ENCODE results near the gene TMEM9.

DNA sequence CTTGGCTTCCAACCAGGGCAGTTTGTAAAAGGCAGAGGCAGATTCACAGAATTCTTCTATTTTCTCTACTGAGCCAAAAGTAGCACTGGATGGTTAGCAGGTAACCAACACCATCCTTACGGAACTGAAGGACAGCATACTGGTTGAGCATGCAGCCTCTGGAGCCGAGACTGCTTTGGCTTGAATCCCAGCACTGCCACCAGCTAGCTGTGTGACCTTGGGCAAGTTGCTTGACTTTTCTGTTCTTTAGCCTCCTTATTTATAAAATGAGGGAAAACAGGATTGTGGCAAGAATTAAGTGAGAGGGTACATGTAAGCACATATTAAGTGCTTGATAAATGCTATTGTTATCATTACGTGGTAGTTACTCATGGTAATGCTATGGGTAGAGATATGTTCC is 61.5 kb downstream of the TMEM9 start:
- TF ChIP-seq, protein P1, sequence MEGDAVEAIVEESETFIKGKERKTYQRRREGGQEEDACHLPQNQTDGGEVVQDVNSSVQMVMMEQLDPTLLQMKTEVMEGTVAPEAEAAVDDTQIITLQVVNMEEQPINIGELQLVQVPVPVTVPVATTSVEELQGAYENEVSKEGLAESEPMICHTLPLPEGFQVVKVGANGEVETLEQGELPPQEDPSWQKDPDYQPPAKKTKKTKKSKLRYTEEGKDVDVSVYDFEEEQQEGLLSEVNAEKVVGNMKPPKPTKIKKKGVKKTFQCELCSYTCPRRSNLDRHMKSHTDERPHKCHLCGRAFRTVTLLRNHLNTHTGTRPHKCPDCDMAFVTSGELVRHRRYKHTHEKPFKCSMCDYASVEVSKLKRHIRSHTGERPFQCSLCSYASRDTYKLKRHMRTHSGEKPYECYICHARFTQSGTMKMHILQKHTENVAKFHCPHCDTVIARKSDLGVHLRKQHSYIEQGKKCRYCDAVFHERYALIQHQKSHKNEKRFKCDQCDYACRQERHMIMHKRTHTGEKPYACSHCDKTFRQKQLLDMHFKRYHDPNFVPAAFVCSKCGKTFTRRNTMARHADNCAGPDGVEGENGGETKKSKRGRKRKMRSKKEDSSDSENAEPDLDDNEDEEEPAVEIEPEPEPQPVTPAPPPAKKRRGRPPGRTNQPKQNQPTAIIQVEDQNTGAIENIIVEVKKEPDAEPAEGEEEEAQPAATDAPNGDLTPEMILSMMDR (conservative IDR thresholded peaks at IDR 0.05; ENCODE audit: low read depth, low read length) = no peak
- TF ChIP-seq EZH2phosphoT487 (IDR thresholded peaks at IDR 0.05; ENCODE audit: borderline replicate concordance, low read length) (no peak), EZH2 (IDR thresholded peaks at IDR 0.05; ENCODE audit: low read length, unreplicated experiment) (no peak)
